Small intestine (tissue), 7 donors: ENCODE data around the gene PRSS48. TPM values are rescaled to one million over a fixed set of nuclear protein-coding genes. Genes with fewer than 3 reads are reported as not detected.

Experiments
- DNase-seq, 2 donors: peaks; one replicate each; pipeline versions ENCODE4 v3.0.0 to v3.0.0-alpha.2; 2013
- FAIRE-seq: peaks from 2 replicates; lab custom pipeline; 2012; peaks lifted over from hg19 to GRCh38; lab: Jason Lieb, UNC
- H3K27ac ChIP-seq, 3 donors: one replicate each; pipeline ENCODE4 v1.5.1; 2013; ENCODE audit warnings: low read length in 2 of 3, mild to moderate bottlenecking in 2 of 3, control low read depth in 1 of 3, inconsistent platforms in 1 of 3, low read depth in 1 of 3, moderate library complexity in 1 of 3
- H3K27me3 ChIP-seq, 3 donors: one replicate each; pipeline ENCODE4 v1.6.1; 2013; ENCODE audit warnings: low read length in 3 of 3, inconsistent platforms in 1 of 3; ENCODE audit not compliant: control insufficient read depth in 3 of 3, insufficient read depth in 3 of 3
- H3K36me3 ChIP-seq, 3 donors: one replicate each; pipeline ENCODE4 v1.6.1; 2013; ENCODE audit warnings: low read length in 3 of 3, inconsistent platforms in 1 of 3, low read depth in 1 of 3, mild to moderate bottlenecking in 1 of 3, moderate library complexity in 1 of 3; ENCODE audit not compliant: control insufficient read depth in 3 of 3, insufficient read depth in 2 of 3
- H3K4me1 ChIP-seq, 3 donors: one replicate each; pipeline ENCODE4 v1.6.1; 2013; ENCODE audit warnings: low read length in 2 of 3, inconsistent platforms in 1 of 3, low read depth in 1 of 3, mild to moderate bottlenecking in 1 of 3, moderate library complexity in 1 of 3; ENCODE audit not compliant: control insufficient read depth in 3 of 3, insufficient read depth in 2 of 3
- H3K4me3 ChIP-seq, 3 donors: one replicate each; pipeline ENCODE4 v1.5.1; 2013; ENCODE audit warnings: low read length in 3 of 3, control low read depth in 1 of 3, inconsistent platforms in 1 of 3, low read depth in 1 of 3, mild to moderate bottlenecking in 1 of 3, moderate library complexity in 1 of 3
- H3K9me3 ChIP-seq, 2 donors: one replicate each; pipeline ENCODE4 v1.6.1; 2013; ENCODE audit warnings: low read depth in 1 of 2, low read length in 1 of 2; ENCODE audit not compliant: control insufficient read depth in 2 of 2, insufficient read depth in 1 of 2
- WGBS, 3 donors: extraction: QIAGEN DNeasy Blood & Tissue Kit; methylation state at CpG; one replicate each; pipeline ENCODE4 v1.1.7; 2013; 5-methylcytosine and 5-hydroxymethylcytosine counted together
- polyA plus RNA-seq, 4 donors: library from polyadenylated mRNA; stranded (reverse) in 3 of 4; unstranded in 1 of 4; fragments of 200-250 nt in 3 of 4; fragments of 120-200 nt in 1 of 4; gene quantifications; one replicate each; pipeline versions ENCODE4 v1.2.1 to v1.2.3, GENCODE V29; 2013
- donor health status: healthy with polysubstance abuse.
- donor health status: control.
- donor health status: control.
- donor health status: Bipolar disorder and iron deficiency.
- donor health status: healthy.

PRSS48 gene
- polyA plus RNA-seq, 4 donors, result not detected

- Histone ChIP-seq H3K4me1 (no peaks in the 10 kb centered on the region), H3K36me3 (no peaks in the 10 kb centered on the region), H3K27me3 (no peaks in the 10 kb centered on the region), H3K27ac (no peak overlapping the region), H3K4me3 (no peak overlapping the region), H3K9me3 (no peaks in the 10 kb centered on the region)
- FAIRE-seq (no peak), DNase-seq (no peak)
- 95 to 98% (median 96%) methylated on average over 24 to 27 of the region's 27 CpGs for WGBS, 3 donors
Measured at GRCh38 chr4:151236036-151236435, 40.9 kb upstream of the PRSS48 start.

- H3K4me1 ChIP-seq, result no peaks in the 10 kb centered on the region
- 46 to 53% (median 49%) methylated on average over 3 of the region's 3 CpGs for WGBS, 3 donors
- H3K27me3 ChIP-seq, result no peaks in the 10 kb centered on the region
- no peak overlapping the region for H3K4me3 ChIP-seq
- no peak overlapping the region for H3K27ac ChIP-seq
- FAIRE-seq, result no peak
- H3K36me3 ChIP-seq, result peaks cover 0 to 4% (median 0%) of the 10 kb centered on the region in 3 donors
- no peak for DNase-seq
- no peaks in the 10 kb centered on the region for H3K9me3 ChIP-seq
Measured at GRCh38 chr4:151238477-151238876, 38.5 kb upstream of the PRSS48 start.

DNA sequence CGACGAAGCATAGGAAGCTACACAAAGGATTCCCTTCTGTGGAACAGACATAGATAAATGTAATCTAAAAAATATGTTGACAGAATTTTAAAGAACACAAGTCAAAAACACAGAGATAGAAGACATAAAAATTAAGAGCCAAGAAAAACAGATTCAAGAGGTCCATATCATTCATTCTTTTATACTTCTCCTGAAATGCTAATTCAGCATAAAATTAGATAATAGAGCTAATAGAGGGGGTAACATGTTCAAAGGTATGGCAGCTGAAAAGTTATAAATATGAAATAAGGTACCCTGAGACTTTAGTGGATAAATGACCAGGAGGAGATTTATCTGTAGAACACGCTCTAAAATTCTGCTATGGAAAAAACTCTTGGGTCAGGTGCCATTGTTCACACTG is 37.4 kb upstream of the PRSS48 start:
- no peaks in the 10 kb centered on the region for H3K27me3 ChIP-seq
- H3K36me3 ChIP-seq, result peaks cover 0 to 4% (median 0%) of the 10 kb centered on the region in 3 donors
- H3K4me3 ChIP-seq, result no peak overlapping the region
- WGBS, 3 donors, result 92 to 96% (median 94%) methylated on average over 3 of the region's 3 CpGs
- FAIRE-seq, result no peak
- no peaks in the 10 kb centered on the region for H3K9me3 ChIP-seq
- no peak overlapping the region for H3K27ac ChIP-seq
- DNase-seq, result no peak
- H3K4me1 ChIP-seq, result no peaks in the 10 kb centered on the region

DNA sequence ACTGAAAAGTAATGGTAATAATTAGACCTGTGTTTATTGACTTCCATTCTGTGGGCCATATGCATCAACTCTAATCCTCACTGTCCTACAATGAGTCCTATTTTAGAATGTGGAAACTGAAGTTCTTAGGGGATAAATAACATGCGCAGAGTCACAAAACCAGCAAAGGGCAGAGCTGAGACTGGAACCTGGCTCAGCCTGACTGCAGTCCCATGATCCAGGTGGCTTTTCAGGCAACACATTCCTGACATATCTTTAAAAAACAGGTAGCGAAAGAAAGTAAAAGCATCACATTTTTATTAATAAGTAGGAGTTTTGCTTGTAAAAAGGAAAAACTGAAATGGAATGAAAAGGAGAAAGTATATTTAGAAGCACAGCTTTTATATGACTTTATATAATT is 34.7 kb upstream of the PRSS48 start:
- FAIRE-seq (no peak), DNase-seq (no peak)
- Histone ChIP-seq H3K27me3 (no peaks in the 10 kb centered on the region), H3K4me3 (no peak overlapping the region), H3K4me1 (no peaks in the 10 kb centered on the region), H3K27ac (no peak overlapping the region), H3K9me3 (no peaks in the 10 kb centered on the region), H3K36me3 (peaks cover 0 to 7% (median 0%) of the 10 kb centered on the region in 3 donors)
- 87 to 96% (median 93%) methylated on average over 2 of the region's 2 CpGs for WGBS, 3 donors

GRCh38 chr4:151246742-151247141 is 30.2 kb upstream of the PRSS48 start:
- DNase-seq, result no peak
- Histone ChIP-seq H3K27ac (no peak overlapping the region), H3K4me1 (no peaks in the 10 kb centered on the region), H3K27me3 (no peaks in the 10 kb centered on the region), H3K4me3 (no peak overlapping the region), H3K9me3 (no peaks in the 10 kb centered on the region), H3K36me3 (peaks cover 0 to 11% (median 0%) of the 10 kb centered on the region in 3 donors)
- 46 to 72% (median 50%) methylated on average over 2 of the region's 2 CpGs for WGBS, 3 donors
- FAIRE-seq, result no peak

DNA sequence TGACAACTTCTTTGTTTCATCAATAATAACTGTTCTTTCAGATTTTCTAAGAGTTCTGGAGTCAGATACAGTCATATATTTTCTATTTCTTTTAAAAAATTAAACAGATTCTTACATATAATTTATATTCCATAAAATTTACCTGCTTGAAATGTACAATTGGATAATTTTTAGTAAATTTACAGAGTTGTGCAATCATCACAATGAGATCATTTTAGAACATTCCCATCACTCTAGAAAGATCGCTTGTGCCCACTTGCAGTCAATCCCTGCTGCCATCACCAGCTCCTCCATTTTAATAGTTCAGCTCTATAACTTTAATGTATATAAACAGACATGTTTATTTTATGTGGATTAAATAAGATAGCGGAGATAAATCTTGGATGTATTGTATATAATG is 29.6 kb upstream of the PRSS48 start:
- FAIRE-seq, result no peak
- no peaks in the 10 kb centered on the region for H3K4me1 ChIP-seq
- H3K36me3 ChIP-seq, result peaks cover 0 to 8% (median 0%) of the 10 kb centered on the region in 3 donors
- H3K4me3 ChIP-seq, result no peak overlapping the region
- H3K27ac ChIP-seq, result no peak overlapping the region
- 94 to 100% (median 94%) methylated on average over 2 of the region's 2 CpGs for WGBS, 3 donors
- no peaks in the 10 kb centered on the region for H3K27me3 ChIP-seq
- H3K9me3 ChIP-seq, result no peaks in the 10 kb centered on the region
- no peak for DNase-seq

DNA sequence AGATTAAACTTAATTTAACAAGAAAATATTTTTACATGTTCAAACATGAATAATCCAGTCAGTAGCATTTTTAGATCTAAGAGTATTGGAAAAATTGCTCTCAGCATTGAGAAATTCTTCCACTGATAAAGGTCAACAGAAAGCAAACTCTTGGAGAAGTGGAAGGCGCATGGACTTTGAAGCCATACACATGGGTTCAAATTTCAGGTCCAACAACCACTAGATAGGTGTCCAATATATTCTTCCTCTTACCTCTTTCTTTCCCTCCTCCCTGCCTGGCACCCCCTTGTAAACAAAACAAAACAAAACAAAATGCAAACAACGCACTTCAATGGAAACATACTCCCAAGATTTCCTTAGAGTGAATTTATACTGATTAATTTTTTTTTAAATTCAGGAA is 28.4 kb upstream of the PRSS48 start:
- Histone ChIP-seq H3K27me3 (no peaks in the 10 kb centered on the region), H3K4me3 (no peak overlapping the region), H3K27ac (peak overlapping the region in 1 of 3 donors; percentile 27), H3K36me3 (peaks cover 0 to 14% (median 0%) of the 10 kb centered on the region in 3 donors), H3K9me3 (no peaks in the 10 kb centered on the region), H3K4me1 (no peaks in the 10 kb centered on the region)
- no peak for FAIRE-seq
- 68 to 85% (median 82%) methylated on average over 2 of the region's 2 CpGs for WGBS, 3 donors
- DNase-seq, result peak; percentile 56 to 79

DNA sequence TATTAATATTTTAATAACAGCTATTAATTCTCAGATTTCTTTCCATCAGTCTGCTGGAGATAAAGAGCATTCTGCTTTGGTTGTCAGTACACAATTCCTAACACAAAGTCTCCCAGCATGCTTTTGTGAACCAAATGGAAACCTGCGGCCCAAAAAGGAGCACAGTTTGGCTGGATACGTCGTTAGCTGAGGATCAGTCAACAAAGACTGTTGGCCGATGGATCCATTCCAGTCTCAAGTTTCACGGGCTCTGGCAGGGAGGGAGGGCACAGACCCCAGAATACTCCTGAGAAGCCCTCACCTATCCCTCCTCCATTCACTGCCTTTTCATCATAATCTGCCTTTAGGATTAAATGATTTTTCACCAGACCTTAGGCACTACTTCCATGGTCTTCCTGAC is 26.3 kb upstream of the PRSS48 start:
- FAIRE-seq (no peak), DNase-seq (no peak)
- 76 to 89% (median 87%) methylated on average over 5 of the region's 5 CpGs for WGBS, 3 donors
- Histone ChIP-seq H3K27ac (no peak overlapping the region), H3K4me3 (no peak overlapping the region), H3K9me3 (peaks cover 0 to 2% of the 10 kb centered on the region in 2 donors), H3K27me3 (no peaks in the 10 kb centered on the region), H3K4me1 (no peaks in the 10 kb centered on the region), H3K36me3 (peaks cover 0 to 16% (median 0%) of the 10 kb centered on the region in 3 donors)
